ENCODE data around the gene CDIPT.
A peak's percentile ranks its signal among the peaks of the same experiment; 100 is the strongest.

The CDIPT gene

GRCh38 chr16:29898135-29898803 lies 35.2 kb upstream of the CDIPT start:
- no peak for DNase-seq
- Histone ChIP-seq H3K27me3 (no peaks in the 10 kb centered on the region), H3K36me3 (peaks cover 17% of the 10 kb centered on the region), H3K9me3 (no peaks in the 10 kb centered on the region), H3K4me3 (ENCODE audit: low read depth, low read length) (peak overlapping the region; percentile 94), H3K4me1 (peaks cover 10% of the 10 kb centered on the region)
- no peak for TF ChIP-seq CTCF (IDR thresholded peaks at IDR 0.05; ENCODE audit: low read depth, low read length)

GRCh38 chr16:29897333-29897732 lies 34.3 kb upstream of the CDIPT start:
- H3K9me3 ChIP-seq = no peaks in the 10 kb centered on the region

GRCh38 chr16:29896841-29897240 lies 33.8 kb upstream of the CDIPT start:
- Histone ChIP-seq H3K4me1 (peaks cover 10% of the 10 kb centered on the region), H3K4me3 (ENCODE audit: low read depth, low read length) (no peak overlapping the region)
- no peak for TF ChIP-seq CTCF (IDR thresholded peaks at IDR 0.05; ENCODE audit: low read depth, low read length)

More at GRCh38 chr16:29897333-29897732, 34.3 kb upstream of the CDIPT start:
- Histone ChIP-seq H3K4me1 (peaks cover 10% of the 10 kb centered on the region), H3K27me3 (no peaks in the 10 kb centered on the region), H3K4me3 (ENCODE audit: low read depth, low read length) (no peak overlapping the region; the same call in 1 of the 2 replicates), H3K36me3 (peaks cover 18% of the 10 kb centered on the region)
- no peak for DNase-seq
- no peak for TF ChIP-seq CTCF (IDR thresholded peaks at IDR 0.05; ENCODE audit: low read depth, low read length)

GRCh38 chr16:29894352-29894751 lies 31.3 kb upstream of the CDIPT start:
- TF ChIP-seq CTCF (IDR thresholded peaks at IDR 0.05; ENCODE audit: low read depth, low read length) = no peak
- Histone ChIP-seq H3K4me3 (ENCODE audit: low read depth, low read length) (no peak overlapping the region), H3K27me3 (no peaks in the 10 kb centered on the region), H3K9me3 (no peaks in the 10 kb centered on the region), H3K36me3 (peaks cover 16% of the 10 kb centered on the region), H3K4me1 (peaks cover 10% of the 10 kb centered on the region)
- DNase-seq = no peak

More at GRCh38 chr16:29896841-29897240, 33.8 kb upstream of the CDIPT start:
- no peaks in the 10 kb centered on the region for H3K27me3 ChIP-seq
- H3K9me3 ChIP-seq = no peaks in the 10 kb centered on the region
- peaks cover 18% of the 10 kb centered on the region for H3K36me3 ChIP-seq
- DNase-seq = no peak

GRCh38 chr16:29893553-29893952 lies 30.5 kb upstream of the CDIPT start:
- Histone ChIP-seq H3K4me3 (ENCODE audit: low read depth, low read length) (no peak overlapping the region), H3K36me3 (peaks cover 16% of the 10 kb centered on the region), H3K4me1 (peaks cover 10% of the 10 kb centered on the region), H3K27me3 (no peaks in the 10 kb centered on the region), H3K9me3 (no peaks in the 10 kb centered on the region)
- no peak for DNase-seq
- no peak for TF ChIP-seq CTCF (IDR thresholded peaks at IDR 0.05; ENCODE audit: low read depth, low read length)

GRCh38 chr16:29892458-29892813 lies 29.4 kb upstream of the CDIPT start:
- Histone ChIP-seq H3K9me3 (no peaks in the 10 kb centered on the region), H3K36me3 (peaks cover 16% of the 10 kb centered on the region), H3K4me1 (no peaks in the 10 kb centered on the region), H3K4me3 (ENCODE audit: low read depth, low read length) (no peak overlapping the region), H3K27me3 (no peaks in the 10 kb centered on the region)
- DNase-seq = no peak
- TF ChIP-seq CTCF (IDR thresholded peaks at IDR 0.05; ENCODE audit: low read depth, low read length) = no peak
